ENCODE data around the gene SMARCE1.
"Not testable (repeated sequence)": the region's sequence is repeated elsewhere in the genome, so short reads cannot be mapped to it uniquely, and the experiment has no call there.

Gene SMARCE1

GRCh38 chr17:40611840-40612474 lies 35.7 kb downstream of the SMARCE1 start:
- DNase-seq (ENCODE audit: low read depth, low spot score): no peak

DNA sequence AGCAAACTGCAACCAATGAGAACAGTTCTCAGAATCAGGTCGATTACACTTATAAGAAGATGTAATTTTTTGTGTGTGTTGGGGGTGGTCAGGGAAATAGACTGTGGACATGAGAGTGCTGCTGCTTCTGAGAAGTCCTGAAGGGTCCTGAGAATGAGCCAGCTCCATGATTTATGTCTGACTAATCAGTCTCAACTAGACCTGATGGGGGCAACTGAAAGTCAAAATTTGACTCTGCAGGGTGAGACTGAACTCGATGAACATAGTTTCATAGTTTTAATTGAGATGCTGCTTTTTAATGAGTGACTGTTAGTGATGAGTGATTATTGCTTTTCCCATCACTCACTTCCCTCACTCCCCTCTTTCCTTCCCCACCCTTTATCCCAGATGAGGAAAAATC lies 37.3 kb downstream of the SMARCE1 start:
- no peak for DNase-seq (ENCODE audit: low read depth, low spot score)

- DNase-seq (ENCODE audit: low read depth, low spot score): no peak
Measured at GRCh38 chr17:40608061-40608581, 39.5 kb downstream of the SMARCE1 start.

GRCh38 chr17:40607641-40608040 lies 40.0 kb downstream of the SMARCE1 start:
- DNase-seq (ENCODE audit: low read depth, low spot score): no peak

- no peak for DNase-seq (ENCODE audit: low read depth, low spot score)
Measured at GRCh38 chr17:40606548-40607353, 40.9 kb downstream of the SMARCE1 start.

GRCh38 chr17:40605306-40605705 lies 42.3 kb downstream of the SMARCE1 start:
- DNase-seq (ENCODE audit: low read depth, low spot score): no peak

DNA sequence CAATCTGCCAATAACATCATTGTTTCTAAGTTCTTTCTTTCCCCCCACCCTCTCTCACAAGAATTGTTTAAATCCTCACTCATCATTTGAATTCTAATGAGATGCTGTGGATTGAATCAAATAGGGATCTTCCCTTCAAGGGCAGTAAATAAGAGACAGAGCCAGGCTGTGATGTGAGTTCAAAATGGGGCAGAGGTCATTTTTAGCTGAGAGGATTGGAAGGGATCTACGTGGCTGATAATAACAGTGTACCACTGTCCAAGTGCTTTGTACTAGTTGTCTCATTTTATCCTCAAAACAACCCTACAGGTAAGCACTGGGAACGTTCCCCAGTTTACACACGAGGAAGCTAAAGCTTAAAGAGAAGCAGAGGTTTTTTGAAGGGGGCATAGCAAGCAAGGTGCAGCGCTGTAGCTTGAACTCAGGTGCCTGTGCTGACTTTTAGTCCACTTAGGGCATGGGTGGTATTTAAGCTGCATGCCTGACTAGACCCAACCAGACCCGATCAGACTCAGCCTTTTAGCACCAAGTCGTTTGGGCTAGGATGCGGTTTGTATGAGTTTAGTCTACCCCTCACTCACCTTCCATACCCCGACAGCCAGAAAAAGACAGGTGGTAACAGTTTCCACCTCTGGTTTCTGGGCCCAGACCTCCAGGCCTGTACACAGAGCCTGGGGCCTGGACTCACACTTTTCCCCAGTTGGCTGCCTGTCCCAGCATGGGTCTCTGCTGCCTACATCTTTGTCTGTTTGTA lies 43.1 kb downstream of the SMARCE1 start:
- no peak for DNase-seq (ENCODE audit: low read depth, low spot score)

DNA sequence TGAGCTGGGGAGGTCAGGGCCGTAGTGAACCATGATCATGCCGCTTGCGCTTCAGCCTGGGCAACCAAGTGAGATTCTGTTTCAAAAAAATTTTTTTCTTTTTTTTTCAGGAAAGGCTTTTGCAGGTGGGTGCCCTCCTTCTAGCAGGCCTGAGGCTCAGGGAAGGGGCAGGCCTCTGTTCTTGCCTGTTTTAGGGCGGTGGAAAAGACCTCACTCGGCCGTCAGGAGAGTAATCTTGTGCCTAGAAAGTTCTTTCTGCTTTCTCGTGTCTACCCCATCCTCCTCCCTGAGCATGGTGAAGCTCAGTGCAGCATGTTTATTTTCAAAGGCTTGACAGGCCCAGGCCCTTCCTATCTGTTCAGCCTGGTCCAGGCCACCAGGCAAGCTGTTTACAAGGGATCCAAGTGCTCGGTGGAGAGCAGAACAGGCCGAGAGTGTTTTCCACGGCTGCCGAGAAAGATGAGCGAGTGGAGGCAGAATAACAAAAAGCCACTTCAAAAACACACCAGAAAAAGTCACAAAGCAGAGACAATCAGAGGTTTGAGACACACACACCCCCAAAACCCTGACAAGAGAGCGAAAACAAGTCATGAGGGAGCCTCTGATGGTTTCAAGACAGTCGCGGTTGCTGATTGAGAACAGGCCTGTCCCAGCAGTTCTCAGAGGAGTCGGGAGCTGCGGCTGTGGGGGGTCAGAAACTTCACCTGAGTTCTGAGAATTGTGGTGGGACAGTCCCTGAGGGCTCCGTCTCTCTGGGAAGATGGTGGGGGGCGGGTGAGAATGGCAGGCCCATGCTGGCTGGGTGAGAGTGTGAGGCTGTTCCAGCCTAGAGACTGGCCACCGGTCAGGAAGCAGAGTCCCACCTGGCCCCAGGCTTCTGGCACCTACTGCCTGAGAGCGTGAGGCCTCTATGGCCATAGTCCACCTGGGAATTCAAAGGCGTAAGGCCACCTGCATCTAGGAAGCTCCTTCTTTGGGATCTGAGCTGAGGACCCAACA lies 44.9 kb downstream of the SMARCE1 start:
- no peak for DNase-seq (ENCODE audit: low read depth, low spot score)

GRCh38 chr17:40600486-40601046 lies 47.1 kb downstream of the SMARCE1 start:
- no peak for DNase-seq (ENCODE audit: low read depth, low spot score)

DNA sequence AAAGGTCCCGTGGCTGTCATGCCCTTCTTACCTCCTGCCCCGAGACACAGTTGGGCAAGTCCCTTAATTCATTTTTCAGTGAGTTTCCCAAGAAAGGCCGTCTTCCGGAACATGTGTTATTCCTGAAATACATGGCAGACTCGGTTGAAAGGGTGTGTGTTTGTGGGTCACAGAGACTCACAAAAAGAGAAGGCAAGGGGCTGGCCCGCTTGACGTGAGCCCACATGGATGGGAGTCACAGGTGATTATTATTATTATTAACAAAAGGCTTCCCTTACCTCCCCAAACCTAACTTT lies 48.2 kb downstream of the SMARCE1 start:
- DNase-seq (ENCODE audit: low read depth, low spot score): no peak

DNA sequence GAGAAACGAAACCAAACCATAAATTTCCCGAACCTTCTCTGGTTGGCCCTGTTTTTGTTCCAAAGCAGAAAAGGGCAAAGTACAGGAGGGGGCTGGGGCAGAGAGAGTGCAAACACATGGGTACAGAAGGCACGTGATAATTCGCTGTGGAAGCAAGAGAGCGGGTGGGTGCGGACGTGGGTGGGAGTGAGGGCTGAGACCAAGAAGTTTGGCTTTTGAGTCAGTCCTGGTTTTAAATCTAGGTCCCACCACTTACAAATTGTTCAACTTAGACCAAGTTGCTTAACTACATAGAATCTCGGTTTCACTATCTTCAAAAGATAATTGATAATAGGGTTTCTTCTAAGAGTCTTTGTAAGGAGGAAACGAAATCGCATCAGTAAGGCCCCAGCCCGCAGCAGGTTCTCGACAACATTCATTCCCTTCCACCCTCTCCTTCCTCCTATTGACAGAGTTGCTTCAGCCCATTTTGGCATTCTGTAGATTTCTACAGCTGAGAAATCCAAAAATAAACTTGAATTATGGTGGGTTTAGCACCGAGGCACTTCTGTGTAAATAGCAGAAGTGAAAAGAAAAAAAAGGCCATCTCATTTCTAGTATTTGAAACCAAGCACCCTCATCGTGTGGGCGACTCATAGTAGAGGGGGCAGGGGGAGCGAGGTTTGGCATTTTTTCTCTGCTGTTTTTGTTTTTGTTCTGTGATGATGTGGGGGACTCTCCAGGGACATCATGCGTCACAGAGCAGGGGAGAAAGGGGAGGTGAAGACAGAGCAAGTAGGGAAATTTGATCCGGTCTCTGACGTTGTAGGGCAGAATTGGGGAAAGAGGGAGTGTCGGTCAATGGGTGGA lies 48.8 kb downstream of the SMARCE1 start:
- peak; percentile 21 for DNase-seq (ENCODE audit: low read depth, low spot score)

DNA sequence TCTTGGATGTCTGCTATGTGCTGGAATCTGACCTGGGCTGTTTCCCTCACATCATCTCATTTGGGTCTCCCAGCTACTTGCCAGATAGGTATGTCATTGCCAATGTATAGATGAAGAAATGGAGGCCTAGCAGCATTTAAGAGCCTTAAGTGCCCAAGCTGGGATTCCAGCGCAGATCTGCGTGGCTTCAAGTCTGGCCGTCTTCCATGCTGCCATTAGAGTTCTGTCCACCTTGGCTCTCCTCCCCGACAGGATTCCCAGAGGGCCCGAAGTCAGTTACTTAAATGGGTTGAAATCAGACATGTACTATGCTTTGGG lies 49.4 kb downstream of the SMARCE1 start:
- DNase-seq (ENCODE audit: low read depth, low spot score): no peak

DNA sequence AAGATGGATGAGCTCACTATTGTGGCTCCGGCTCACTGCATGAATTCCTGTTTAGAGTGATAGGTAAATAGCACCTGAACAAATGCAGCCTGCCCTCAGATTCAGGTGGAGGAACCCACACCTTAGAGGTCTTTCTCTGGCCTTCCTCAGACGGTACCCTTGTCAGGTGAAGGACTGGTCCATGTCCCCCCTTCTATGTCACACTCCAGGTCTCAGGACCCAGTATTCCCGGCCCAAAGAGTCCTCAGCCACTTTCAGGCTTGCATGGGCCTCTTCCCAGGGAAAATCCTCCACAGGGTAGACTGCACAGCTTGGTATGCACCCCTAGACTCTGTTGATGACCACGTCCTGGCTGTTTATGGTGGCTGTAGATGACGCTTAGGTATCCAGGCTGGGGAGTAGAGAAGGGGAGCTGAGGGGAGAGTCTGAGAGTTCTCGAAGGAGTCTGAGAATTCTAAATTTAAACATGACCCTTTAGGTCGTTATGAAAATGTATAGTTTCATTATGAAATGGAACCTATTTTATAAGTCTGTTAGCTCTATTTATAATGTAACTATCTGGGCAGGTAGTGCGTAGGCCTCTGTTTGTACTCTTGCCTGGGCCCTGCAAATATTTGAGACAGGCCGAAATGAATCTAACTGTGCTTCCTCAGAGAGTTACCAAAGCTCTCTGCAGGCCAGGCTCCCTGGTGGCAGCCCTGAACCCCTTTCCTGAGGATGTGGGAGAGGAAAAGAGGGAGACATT lies 49.9 kb downstream of the SMARCE1 start:
- no peak for DNase-seq (ENCODE audit: low read depth, low spot score)

- no peak for DNase-seq (ENCODE audit: low read depth, low spot score)
Measured at GRCh38 chr17:40597156-40597555, 50.5 kb downstream of the SMARCE1 start.

DNA sequence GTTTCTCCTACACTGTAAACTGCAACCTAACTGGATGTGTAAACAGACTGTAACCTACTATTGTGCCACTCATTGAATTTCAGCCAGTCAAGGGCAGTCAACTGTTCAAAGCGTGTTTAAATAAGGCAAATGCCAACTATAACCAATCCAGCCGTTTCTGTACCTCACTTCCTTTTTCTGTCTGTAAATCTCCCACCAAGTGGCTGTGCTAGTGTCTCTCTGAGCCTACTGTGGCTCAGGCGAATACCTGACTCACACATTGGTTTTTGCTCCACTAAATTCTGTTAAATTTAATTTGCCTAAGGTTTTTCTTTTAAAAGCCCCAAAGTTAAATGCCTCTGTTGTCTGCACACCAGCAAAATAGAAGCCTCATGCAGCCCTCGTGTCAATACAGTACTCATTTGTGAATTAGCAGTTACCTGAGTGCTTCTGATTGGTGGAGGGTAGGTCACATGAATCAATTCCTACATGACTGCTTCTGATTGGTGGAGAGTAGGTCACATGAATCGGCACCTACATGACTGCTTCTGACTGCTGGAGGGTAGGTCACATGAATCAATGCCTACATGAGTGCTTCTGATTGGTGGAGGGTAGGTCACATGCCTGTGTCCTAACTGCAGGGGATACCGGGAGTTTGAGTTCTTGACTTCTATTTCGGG lies 51.2 kb downstream of the SMARCE1 start:
- no peak for DNase-seq (ENCODE audit: low read depth, low spot score)

GRCh38 chr17:40590742-40591141 lies 56.9 kb downstream of the SMARCE1 start:
- no peak for DNase-seq (ENCODE audit: low read depth, low spot score)

GRCh38 chr17:40588552-40588951 lies 59.1 kb downstream of the SMARCE1 start:
- no peak for DNase-seq (ENCODE audit: low read depth, low spot score)

- DNase-seq (ENCODE audit: low read depth, low spot score): not testable (repeated sequence)
Measured at GRCh38 chr17:40586264-40586663, 61.4 kb downstream of the SMARCE1 start.

DNA sequence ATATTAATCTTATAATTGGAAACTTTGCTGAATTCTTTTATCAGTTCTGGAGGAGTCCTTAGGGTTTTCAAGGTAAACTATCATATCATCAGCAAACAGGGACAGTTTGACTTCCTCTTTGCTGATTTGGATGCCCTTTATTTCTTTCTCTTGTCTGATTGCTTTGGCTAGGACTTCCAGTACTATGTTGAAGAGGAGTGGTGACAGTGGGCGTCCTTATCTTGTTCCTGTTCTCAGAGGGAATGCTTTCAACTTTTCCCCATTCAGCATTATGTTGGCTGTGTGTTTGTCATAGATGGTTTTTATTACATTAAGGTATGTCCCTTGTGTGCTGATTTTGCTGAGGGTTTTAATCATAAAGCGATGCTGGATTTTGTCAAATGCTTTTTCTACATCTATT lies 62.7 kb downstream of the SMARCE1 start:
- not testable (repeated sequence) for DNase-seq (ENCODE audit: low read depth, low spot score)
